Measurements from ENCODE around the gene NKD2. TPM values are rescaled to one million over a fixed set of nuclear protein-coding genes. Genes with fewer than 3 reads are reported as not detected.

Gene NKD2
- total RNA-seq, 3 donors from 2014 or later (not counting 1 experiment from before 2014, with no cell fraction given): not detected

DNA sequence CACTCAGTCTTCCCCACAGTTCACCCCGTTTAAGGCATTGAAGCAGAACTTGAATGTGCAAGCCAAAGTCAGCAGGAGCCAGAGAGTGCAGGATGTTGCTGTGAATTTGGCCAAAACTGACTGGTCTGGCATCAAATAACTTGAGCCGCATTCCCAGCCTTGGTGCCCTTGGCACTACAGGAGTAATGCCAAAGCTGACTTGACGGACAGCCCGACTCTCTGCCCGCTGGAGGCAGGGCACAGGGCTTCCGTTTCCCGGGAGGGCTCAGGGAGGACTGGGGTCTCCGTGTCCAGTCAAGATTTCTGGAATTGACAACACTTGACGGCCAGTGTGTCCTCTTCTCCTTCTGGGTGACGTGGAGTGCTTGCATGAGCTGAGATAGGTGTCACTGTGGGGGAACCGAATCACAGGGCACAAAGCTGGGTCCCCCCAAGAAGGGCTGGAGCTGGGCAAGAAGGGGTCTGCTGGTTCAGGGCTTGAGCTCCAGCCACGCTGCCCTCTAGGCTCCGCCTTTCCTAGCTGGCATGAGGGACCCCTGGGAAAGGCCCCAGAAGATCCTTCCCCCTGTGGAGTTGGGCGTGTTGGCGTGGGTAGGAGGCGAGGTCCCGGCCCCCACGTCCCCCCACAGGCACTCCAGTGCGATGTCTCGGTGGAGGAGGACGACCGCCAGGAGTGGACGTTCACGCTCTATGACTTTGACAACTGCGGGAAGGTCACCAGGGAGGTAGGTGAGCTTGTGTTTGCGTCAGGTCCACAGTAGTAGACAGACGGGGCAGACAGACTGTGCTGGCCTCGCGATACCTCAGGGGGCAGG lies 25.2 kb downstream of the NKD2 start:
- no peak overlapping the region for H3K4me3 Mint-ChIP-seq
- Histone ChIP-seq H3K36me3 (ENCODE audit: control insufficient read depth, insufficient read depth, low read length) (no peaks in the 10 kb centered on the region), H3K4me3 (ENCODE audit: low read length) (no peak overlapping the region), H3K27ac (ENCODE audit: low read length) (no peak overlapping the region), H3K4me1 (ENCODE audit: control insufficient read depth, insufficient read depth, low read length) (no peaks in the 10 kb centered on the region), H3K27me3 (ENCODE audit: control insufficient read depth, insufficient read depth, low read length) (peaks cover 2% of the 10 kb centered on the region), H3K9me3 (ENCODE audit: control insufficient read depth, insufficient read depth, low read length) (no peaks in the 10 kb centered on the region)
- no peaks in the 10 kb centered on the region for H3K36me3 Mint-ChIP-seq
- ATAC-seq: no peak
- no peak overlapping the region for H3K27ac Mint-ChIP-seq
- TF ChIP-seq CTCF (IDR thresholded peaks at IDR 0.05): no peak
- H3K27me3 Mint-ChIP-seq (ENCODE audit: low read depth in 2 of 2): no peaks in the 10 kb centered on the region
- no peaks in the 10 kb centered on the region for H3K9me3 Mint-ChIP-seq
- intact Hi-C loops (cut with micrococcal nuclease): no loop called here
- peaks cover 0 to 8% of the 10 kb centered on the region in 2 donors for H3K4me1 Mint-ChIP-seq
- WGBS (ENCODE audit: insufficient coverage): 91% methylated on average over 29 of the region's 29 CpGs
- no peak for DNase-seq

DNA sequence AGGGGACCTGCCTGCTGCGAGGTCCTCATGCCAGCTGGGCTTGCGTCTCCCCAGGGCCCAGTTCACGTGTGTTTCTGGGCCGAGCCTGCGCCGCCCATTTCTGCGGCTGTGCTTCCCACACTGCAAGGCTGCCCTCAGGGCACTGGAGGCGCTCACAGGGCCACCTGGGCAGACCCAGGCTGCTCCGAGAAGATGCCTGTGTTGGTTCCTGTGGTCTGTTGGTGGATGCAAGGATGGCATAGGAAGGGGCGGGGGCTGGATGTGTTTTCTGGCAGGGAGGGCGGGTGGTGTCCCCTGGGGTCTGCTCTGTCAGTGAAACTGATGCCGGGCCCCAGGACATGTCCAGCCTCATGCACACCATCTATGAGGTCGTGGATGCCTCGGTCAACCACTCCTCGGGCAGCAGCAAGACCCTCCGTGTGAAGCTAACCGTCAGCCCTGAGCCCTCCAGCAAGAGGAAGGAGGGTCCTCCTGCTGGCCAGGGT lies 25.9 kb downstream of the NKD2 start:
- Mint-ChIP-seq H3K9me3 (no peaks in the 10 kb centered on the region), H3K36me3 (no peaks in the 10 kb centered on the region), H3K27me3 (ENCODE audit: low read depth in 2 of 2) (no peaks in the 10 kb centered on the region), H3K4me3 (no peak overlapping the region), H3K27ac (no peak overlapping the region), H3K4me1 (peaks cover 0 to 8% of the 10 kb centered on the region in 2 donors)
- H3K27me3 ChIP-seq (ENCODE audit: control insufficient read depth, insufficient read depth, low read length): peaks cover 2% of the 10 kb centered on the region
- intact Hi-C loops (cut with micrococcal nuclease): no loop called here
- DNase-seq (no peak), ATAC-seq (no peak)
- H3K36me3 ChIP-seq (ENCODE audit: control insufficient read depth, insufficient read depth, low read length): no peaks in the 10 kb centered on the region
- no peaks in the 10 kb centered on the region for H3K9me3 ChIP-seq (ENCODE audit: control insufficient read depth, insufficient read depth, low read length)
- H3K4me1 ChIP-seq (ENCODE audit: control insufficient read depth, insufficient read depth, low read length): no peaks in the 10 kb centered on the region
- 93% methylated on average over 17 of the region's 17 CpGs for WGBS (ENCODE audit: insufficient coverage)
- no peak overlapping the region for H3K4me3 ChIP-seq (ENCODE audit: low read length)
- TF ChIP-seq CTCF (IDR thresholded peaks at IDR 0.05): no peak
- H3K27ac ChIP-seq (ENCODE audit: low read length): no peak overlapping the region

GRCh38 chr5:1034986-1035385 lies 26.4 kb downstream of the NKD2 start:
- WGBS (ENCODE audit: insufficient coverage): 94% methylated on average over 2 of the region's 2 CpGs
- no peak overlapping the region for H3K27ac ChIP-seq (ENCODE audit: low read length)
- H3K4me1 ChIP-seq (ENCODE audit: control insufficient read depth, insufficient read depth, low read length): no peaks in the 10 kb centered on the region
- no peak overlapping the region for H3K4me3 ChIP-seq (ENCODE audit: low read length)
- no peak for ATAC-seq
- no peak for DNase-seq
- peaks cover 2% of the 10 kb centered on the region for H3K27me3 ChIP-seq (ENCODE audit: control insufficient read depth, insufficient read depth, low read length)
- Mint-ChIP-seq H3K9me3 (no peaks in the 10 kb centered on the region), H3K27ac (no peak overlapping the region), H3K4me3 (no peak overlapping the region), H3K36me3 (no peaks in the 10 kb centered on the region), H3K27me3 (ENCODE audit: low read depth in 2 of 2) (no peaks in the 10 kb centered on the region), H3K4me1 (peaks cover 0 to 8% of the 10 kb centered on the region in 2 donors)
- TF ChIP-seq CTCF (IDR thresholded peaks at IDR 0.05): no peak
- intact Hi-C loops (cut with micrococcal nuclease): no loop called here
- no peaks in the 10 kb centered on the region for H3K9me3 ChIP-seq (ENCODE audit: control insufficient read depth, insufficient read depth, low read length)
- H3K36me3 ChIP-seq (ENCODE audit: control insufficient read depth, insufficient read depth, low read length): no peaks in the 10 kb centered on the region
